Retinal pigment epithelial cell (primary cell): ENCODE results near the gene STATH.

Experiments used
- DNase-seq: peaks from one replicate; pipeline ENCODE4 v3.0.0-alpha.2; 2010; ENCODE audit warnings: low read depth
- H3K4me3 ChIP-seq: 2 replicates; pipeline ENCODE4 v1.5.1; 2011; ENCODE audit warnings: mild to moderate bottlenecking, low read length, control low read depth, moderate library complexity
- TF ChIP-seq, protein P1 (sequence below): conservative IDR thresholded peaks from 2 replicates; pipeline ENCODE4 v1.5.1; 2011; ENCODE audit warnings: low read depth, low read length, control low read depth, inconsistent platforms

STATH gene, protein sequence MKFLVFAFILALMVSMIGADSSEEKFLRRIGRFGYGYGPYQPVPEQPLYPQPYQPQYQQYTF

DNA sequence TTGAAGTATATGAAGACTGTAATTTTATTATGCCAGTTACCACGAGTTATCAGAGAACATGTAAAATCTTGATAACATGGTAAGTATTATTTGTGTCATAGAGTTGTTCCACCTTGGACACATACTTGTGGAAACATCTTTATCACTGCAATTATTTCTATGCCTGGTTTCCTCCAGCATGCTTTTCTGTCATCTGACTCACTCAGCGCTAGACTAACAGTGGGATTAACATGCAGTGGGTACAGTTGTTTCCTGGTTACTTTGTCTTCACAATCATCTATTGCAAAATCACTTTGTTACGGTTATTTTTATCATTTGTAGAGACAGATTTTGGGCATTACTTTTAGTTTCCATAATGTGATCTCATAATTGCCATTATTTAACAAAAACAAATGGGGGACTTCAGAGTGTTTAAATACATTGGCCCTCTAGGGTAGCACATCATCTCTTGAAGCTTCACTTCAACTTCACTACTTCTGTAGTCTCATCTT lies at the start of gene STATH:
STATH (plus strand) TSS at position 441 of the 491 bp plus-strand sequence. CDS start 2,472 bp downstream, outside the sequence.
- H3K4me3 ChIP-seq, result no peak within 1 kb of the TSS
- TF ChIP-seq, protein P1, sequence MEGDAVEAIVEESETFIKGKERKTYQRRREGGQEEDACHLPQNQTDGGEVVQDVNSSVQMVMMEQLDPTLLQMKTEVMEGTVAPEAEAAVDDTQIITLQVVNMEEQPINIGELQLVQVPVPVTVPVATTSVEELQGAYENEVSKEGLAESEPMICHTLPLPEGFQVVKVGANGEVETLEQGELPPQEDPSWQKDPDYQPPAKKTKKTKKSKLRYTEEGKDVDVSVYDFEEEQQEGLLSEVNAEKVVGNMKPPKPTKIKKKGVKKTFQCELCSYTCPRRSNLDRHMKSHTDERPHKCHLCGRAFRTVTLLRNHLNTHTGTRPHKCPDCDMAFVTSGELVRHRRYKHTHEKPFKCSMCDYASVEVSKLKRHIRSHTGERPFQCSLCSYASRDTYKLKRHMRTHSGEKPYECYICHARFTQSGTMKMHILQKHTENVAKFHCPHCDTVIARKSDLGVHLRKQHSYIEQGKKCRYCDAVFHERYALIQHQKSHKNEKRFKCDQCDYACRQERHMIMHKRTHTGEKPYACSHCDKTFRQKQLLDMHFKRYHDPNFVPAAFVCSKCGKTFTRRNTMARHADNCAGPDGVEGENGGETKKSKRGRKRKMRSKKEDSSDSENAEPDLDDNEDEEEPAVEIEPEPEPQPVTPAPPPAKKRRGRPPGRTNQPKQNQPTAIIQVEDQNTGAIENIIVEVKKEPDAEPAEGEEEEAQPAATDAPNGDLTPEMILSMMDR, result no peak
- peak; percentile 18 for DNase-seq

DNA sequence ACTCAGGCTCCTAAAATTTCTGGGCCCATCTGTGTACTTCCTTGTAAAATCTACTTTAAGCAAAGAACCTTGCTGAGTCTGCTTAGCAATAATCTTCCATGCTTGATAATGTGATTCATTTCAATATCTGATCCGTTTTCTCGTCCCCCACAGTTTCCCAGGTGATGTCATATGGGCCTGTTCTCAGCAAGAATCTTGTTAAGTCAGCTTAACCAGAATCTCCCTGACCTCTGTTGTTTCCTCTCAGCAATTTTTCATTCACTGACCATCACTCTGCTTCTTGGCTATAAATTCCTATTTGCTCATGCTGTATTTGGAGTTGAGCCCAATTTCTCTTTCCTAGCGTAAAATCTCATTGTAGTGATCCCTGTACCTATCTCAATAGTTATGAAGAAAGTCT lies 44.2 kb upstream of the STATH start:
- peak; percentile 71 for DNase-seq
- no peak overlapping the region for H3K4me3 ChIP-seq
- TF ChIP-seq, protein P1, result no peak

DNA sequence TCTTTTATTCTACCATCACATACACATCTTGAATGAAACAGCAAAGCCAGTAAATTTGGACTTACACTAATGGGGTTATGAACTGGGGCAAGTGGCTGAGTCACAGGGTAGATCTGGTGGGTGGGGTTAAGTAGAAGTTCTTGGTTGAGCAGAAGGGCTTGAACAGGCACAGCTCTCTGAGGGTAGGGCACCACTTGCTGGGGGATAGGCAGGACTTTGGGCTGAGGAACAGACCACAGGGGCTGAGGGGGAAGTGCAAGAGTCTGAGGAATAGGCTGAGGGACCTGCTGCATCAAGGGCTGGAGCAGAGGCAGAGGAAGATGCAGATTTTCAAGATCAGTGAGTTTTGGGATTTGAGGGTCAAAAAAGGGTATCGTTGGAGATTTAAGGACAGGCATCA lies 38.6 kb upstream of the STATH start:
- no peak overlapping the region for H3K4me3 ChIP-seq
- TF ChIP-seq, protein P1, result no peak
- no peak for DNase-seq

DNA sequence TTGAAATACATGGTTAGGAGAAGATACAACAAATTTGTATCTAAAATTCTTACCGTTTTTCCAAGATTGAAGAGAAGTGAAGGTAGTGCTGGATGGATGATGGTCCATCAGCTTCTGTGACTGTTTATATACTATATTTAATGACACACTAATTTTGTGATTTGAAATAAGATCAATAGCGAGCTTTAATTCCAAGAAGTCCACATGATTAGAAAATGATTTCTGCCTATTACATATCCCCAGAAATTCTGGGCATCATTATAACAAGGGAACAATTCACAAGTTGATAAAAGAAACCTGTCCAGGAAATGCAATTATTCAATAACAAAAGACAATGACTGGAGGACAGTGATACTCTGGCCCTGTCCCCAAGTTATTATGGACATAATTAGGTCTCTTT lies 30.1 kb upstream of the STATH start, which contains the start of gene CSN2:
CSN2 (minus strand) TSS at position 101 of the 400 bp plus-strand sequence. CDS start 4,733 bp downstream, outside the sequence.
- DNase-seq, result no peak
- TF ChIP-seq, protein P1, result no peak

DNA sequence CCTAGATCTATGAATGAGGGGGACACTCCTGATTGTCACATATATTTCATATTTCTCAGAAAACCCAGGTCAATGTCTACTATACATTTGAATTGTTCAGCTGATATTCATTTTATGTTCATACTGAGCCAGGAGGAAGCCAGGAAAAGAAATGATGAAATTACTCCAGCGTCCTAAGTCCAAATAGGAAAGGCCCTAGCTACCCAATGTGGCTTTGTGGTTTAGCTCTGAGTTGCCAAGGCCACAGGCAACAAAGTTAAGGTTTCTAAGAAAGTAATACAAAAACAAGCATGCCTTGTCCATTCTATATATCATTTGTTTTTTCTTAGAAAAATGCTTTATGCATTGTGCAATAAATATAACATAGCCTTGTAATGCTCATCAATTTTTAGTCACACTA lies 25.7 kb upstream of the STATH start:
- no peak for DNase-seq
- TF ChIP-seq, protein P1, result no peak
- no peak overlapping the region for H3K4me3 ChIP-seq

More for the DNA sequence above, 30.1 kb upstream of the STATH start, which contains the start of gene CSN2:
- no peak within 1 kb of the TSS for H3K4me3 ChIP-seq

DNA sequence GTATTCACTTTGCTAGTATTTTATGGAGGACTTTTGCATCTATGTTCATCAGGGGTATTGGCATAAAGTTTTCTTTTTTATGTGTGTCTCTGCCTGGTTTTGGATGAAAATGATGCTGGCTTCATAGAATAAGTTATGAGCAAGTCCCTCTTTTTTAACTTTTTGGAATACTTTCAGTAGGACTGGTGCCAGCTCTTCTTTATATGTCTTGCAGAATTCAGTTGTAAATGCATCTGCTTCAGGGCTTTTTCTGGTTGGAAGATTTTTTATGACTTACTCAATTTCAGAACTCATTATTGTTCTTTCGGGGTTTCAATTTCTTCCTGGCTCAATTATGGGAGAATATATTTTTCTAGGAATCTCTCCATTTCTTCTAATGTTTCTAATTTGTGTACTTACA lies 21.1 kb upstream of the STATH start:
- H3K4me3 ChIP-seq, result no peak overlapping the region
- no peak for DNase-seq
- TF ChIP-seq, protein P1, result no peak

DNA sequence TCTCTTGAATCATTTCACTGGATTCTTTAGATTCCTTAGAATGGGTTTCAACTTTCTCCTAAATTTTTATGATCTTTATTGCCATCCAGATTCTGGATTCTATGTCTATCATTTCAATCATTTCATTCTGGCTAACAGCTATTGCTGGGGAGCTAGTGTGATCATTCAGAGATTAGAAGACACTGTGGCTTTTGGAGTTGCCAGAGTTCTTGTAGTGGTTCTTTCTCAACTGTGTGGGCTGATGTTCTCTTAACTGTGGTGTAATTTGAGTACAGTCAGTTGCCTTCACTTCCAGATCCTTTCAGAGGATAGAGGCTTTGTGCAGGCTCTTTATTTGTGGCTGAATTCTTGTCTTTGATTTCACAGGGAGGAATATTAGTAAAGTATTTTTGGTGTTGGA lies 18.2 kb upstream of the STATH start:
- no peak overlapping the region for H3K4me3 ChIP-seq
- TF ChIP-seq, protein P1, result no peak
- DNase-seq, result no peak
